ENCODE results near the gene TRIP10.
"Not testable (repeated sequence)": the region's sequence is repeated elsewhere in the genome, so short reads cannot be mapped to it uniquely, and the experiment has no call there.

The TRIP10 gene

DNA sequence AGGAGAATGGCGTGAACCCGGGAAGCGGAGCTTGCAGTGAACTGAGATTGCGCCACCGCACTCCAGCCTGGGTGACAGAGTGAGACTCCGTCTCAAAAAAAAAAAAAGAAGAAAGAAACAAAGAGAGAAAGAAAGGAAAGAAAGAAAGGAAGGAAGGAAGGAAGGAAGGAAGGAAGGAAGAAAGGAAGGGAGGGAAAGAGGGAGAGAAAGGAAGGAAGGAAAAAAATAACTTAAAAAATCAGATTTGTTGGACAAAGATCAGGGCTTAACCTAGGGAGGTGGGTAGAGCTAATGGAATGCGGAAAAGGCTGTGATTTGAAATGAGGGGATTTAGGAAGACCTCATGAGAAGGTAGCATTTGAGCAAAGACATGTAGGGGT, 32.2 kb downstream of the TRIP10 start:
- not testable (repeated sequence) for DNase-seq

DNA sequence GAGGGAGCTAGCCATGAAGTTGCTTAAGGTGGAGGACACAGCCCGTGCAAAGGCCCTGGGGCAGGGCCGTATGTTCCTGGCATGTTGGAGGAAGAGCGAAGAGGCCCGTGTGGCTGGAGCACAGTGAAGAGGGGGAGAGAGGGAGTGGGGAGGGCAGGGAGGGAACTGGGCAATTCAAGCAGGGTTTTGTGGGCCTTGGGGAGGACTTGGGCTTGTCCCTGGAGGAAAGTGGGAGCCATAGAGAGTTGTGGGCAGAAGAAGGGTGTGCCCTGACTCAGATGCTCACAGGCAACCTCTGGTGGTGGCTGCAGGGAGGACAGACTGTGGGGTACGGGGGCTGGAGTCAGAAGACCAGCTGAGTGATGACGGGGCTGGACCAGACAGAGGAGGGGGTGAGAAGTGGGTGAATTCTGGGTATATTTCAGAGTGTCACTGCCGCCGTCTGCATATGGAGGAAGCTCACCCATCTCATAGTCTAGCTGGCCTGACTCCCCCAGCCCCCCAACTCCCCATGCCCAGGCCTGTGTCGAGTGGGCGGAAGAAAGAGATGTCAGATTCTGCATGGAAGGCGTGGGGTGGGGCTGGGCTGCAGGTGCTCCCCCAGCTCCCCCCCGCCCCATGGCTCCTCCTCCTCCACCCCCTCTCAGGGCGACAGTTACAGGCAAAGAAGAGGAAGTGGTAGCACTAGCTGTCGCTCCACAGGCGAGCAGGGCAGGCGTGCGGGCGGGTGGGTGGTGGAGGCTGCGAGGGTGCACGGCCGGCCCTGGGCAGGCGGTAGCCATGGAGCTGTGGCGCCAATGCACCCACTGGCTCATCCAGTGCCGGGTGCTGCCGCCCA, 32.8 kb downstream of the TRIP10 start, which contains the start of gene VAV1:
Gene VAV1, plus strand, starts transcription at position 681 of the 838 bp plus-strand sequence. Its CDS starts 100 bp downstream, at position 781.
- no peak for DNase-seq

DNA sequence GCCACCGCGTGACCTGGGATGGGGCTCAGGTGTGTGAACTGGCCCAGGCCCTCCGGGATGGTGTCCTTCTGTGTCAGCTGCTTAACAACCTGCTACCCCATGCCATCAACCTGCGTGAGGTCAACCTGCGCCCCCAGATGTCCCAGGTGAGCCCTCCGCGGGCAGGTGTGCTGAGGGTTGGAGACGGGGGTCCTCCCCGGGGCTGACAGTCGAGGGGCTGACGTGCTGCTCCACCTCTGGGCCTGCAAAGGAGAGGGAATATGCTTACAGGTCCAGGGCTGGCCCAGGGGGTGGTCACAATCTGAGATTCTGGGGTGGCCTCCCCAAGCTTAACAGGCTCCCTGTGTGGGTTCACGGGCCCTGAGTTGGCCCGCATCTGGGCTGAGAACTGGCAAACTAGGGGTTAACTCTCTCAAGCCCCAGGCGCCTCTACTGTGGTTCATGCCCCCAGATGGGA, 33.4 kb downstream of the TRIP10 start:
- no peak for DNase-seq

DNA sequence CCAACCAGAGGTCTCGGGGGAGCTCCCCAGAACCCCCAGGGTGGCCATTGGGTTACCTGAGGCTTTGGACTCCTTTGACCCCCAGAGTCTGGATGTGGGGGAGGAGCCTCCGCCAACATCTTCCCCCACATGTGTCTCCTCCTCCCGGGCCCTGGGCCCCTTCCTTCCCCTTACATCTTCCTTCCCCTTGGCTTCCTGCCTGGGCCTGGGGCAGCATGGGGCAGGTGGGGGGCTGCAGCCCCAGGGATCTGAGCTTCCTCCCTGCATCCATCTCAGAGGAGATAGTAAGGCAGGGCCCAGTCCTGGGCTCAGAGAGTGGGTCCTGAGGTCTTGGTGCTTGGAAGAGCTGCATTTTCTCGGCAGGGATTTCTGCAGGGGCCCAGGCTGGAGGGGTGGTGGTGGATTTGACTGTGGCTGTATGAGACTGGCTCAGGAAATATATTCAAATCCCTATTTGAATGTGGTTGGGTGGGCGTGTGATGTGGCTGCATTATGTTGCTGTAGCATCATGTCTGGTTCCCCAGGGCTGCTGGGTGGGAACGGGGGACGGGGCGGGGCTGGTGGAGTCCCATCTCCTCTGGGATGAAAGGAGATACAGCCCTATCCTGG, 33.9 kb downstream of the TRIP10 start:
- DNase-seq: no peak

DNA sequence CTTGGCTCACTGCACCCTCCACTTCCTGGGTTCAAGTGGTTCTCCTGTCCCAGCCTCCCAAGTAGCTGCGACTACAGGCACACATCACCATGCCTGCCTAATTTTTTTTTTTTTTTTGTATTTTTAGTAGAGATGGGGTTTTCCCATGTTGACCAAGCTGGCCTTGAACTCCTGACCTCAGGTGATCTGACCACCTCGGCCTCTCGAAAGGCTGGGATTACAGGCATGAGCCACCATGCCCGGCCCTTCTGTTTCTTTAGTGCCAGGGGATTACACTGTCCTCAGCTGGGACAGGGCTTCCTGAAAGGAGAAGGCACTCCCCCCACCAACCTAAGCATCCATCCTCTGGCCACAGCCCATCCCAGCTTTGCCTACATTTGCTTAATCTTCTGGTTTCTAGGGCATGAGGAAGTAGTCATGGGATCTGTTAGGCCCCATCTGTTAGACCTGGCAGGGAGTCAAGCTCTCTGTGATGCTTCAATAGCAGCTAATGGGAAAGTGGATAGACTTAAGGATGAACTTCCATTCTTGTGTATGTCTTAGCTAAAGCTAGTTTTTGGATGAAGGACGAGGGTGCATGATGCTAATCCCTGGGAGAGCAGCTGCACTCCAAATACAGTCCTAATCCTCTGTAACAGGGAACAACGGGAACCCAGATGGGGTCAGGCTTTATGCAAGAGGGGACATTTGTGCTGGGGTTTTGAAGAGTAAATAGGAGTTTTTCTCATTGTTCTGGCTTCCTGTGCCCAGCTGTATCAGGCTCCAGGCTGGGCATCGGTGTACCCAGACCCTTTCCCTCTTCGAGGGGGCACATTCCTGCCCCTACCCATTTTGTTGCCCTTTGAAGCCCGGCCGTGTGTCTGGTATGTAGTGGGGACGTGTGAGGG, 35.6 kb downstream of the TRIP10 start:
- DNase-seq: no peak

DNA sequence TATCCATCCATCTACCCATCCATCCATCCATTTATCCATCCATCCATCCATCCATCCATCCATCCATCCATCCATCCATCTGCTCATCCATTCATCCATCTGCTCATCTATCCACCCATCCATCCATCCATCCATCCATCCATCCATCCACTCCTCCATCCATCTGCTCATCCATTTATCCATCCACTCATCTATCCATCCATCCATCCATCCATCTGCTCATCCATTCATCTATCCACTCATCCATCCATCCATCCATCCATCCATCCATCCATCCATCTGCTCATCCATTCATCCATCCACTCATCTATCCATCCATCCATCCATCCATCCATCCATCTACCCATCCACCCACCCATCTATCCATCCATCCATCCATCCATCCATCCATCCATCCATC, 36.6 kb downstream of the TRIP10 start:
- DNase-seq: not testable (repeated sequence)

DNA sequence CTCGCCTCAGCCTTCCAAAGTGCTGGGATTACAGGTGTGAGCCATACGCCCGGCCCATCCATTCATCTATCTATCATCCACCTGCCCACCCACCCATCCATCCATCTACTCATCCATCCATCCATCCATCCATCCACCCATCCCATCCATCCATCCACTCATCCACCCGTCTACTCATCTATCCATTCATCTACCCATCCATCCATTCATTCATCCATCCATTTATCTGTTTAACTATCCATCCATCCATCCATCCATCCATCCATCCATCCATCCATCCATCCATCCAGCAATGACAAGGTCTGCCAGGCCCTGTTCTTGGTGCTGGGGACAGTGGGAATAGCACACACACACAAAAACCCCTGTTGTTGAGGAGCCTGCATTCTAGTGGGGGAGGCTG, 37.5 kb downstream of the TRIP10 start:
- no peak for DNase-seq

DNA sequence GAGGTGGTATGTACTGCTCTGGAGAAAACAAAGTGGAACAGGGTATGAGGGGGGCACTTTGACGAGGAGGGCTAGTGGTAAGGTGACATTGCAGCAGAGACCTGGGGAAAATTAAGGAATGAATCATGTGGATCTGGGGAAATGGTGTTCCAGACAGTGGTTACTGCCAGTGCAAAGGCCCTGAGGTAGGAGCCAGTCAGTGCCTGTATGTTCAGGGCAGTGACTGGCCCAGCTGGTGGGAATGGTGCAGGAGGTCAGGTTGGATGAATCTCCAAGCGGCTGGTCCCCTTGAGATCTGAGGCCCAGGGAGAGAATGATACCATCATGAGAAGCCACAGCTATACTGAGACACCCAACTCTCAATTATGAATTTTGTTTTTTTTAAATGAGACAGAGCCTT, 38.0 kb downstream of the TRIP10 start:
- DNase-seq: no peak

DNA sequence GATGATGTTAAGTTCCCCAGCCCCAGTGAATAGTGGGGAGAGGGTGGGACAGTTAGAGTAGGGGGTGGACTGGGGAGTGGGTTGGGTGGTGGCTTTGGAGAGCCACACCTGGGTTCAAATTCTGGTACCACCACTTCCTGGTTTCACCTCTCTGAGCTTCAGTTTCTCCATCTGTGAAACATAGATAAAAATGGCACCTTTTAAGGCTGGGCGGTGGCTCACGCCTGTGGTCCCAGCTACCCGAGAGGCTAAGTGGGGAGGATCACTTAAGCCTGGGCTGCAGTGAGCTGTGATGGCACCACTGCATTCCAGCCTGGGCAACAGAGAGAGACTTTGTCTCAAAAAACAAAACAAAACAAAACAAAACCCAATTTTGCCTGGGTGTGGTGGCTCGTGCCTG, 38.9 kb downstream of the TRIP10 start:
- no peak for DNase-seq

DNA sequence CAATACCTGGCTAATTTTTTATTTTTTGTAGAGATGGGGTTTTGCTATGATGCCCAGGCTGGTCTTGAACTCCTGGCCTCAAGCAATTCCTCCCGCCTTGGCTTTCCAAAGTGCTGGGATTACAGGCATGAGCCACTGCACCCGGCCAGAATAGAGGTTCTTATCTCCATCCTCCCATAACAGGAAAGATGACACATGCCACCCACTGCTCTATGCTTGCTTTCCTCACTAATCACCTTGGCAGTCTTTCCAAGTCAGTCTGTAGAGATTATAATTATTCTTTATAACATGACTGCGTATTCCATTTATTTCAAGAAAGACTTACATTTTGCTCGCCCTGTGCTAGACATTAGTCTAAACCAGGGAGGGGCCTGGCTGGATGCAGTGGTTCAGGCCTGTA, 39.7 kb downstream of the TRIP10 start:
- DNase-seq: no peak

DNA sequence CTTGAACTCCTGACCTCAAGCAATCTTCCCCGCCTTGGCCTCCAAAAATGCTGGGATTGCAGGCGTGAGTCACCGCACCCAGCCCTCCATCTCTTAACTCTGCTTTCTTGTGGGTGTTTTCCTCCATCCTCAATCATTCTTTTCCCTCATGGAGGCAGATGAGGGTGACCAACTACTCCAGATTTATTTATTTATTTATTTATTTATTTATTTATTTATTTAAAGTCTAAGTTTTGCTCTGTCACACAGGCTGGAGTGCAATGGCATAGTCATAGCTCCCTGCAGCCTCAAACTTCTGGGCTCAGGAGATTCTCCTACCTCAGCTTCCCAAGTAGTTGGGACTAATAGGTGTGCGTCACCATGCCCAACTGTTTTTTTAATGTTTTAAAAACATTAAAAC, 47.9 kb downstream of the TRIP10 start:
- DNase-seq: no peak

DNA sequence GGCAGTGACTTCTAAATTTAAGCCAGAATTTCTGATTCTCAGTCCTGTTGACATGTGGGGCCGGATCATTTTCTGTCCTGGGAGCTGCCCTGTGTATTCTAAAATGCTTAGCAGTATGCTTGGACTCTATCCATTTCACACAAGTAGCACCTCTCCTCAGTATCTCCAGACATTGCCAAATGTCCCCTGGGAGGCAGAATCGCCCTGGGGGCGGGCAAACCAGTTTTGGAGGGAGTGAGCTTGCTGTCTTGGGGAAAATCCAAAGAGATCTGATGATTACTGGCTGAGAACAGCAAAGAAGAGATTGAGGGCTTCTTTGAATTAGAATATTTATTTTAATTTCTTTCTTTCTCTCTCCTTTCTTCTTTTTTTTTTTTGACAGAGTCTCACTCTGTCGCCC, 49.4 kb downstream of the TRIP10 start:
- no peak for DNase-seq

DNA sequence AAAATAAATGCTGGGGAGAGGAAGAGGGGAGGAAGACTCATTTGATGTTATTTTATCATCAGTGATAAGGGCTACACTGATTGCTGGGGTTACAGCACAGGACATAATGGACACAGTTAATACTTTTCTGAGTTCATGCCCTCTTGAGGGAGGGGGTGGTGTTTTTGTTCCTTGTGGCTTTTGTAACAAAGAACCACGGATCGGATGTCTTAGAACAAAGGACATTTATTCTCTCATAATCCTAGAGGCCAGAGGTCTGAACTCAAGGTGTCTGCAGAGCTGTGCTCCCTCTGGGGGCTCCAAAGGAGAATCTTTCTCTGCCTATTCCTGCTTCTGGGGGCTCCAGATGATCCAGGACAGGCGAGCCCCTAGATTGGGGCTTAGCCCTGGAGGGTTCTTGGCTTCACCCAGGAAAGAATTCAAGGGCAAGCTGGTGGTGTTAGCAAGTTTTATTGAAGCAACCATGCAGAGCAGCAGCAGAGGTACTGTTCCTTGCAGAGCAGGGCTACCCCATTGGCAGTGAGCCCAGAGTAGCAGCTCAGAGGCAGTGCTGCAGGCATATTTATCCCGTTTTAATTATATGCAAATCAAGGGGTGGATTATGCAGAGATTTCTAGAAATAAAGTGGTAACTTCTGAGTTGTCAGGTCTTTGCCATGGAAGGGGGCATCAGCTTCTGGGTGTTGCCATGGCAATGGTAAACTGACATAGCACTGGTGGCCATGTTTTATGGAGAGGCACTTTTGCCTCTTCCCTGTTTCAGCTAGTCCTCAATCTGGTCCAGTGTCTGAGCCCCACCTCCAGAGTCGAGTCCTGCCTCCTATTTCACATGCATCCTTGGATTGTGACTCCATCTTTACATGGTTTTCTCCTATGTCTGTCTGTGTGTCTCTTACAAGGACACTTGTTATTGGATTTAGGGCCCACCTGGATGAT, 51.0 kb downstream of the TRIP10 start:
- DNase-seq: no peak

DNA sequence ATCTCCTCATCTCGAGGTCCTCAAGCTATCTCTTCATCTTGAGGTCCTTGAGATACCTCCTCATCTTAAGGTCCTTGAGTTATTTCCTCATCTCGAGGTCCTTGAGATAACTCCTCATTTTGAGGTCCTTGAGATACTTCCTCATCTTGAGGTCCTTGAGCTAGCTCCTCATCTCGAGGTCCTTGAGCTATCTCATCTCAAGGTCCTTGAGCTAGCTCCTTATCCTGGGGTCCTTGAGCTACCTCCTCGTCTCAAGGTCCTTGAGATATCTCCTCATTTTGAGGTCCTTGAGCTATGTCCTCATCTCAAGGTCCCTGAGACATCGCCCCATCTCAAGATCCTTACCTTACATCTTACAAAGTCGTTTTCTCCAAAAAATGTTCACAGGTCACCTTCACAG, 51.8 kb downstream of the TRIP10 start:
- no peak for DNase-seq

DNA sequence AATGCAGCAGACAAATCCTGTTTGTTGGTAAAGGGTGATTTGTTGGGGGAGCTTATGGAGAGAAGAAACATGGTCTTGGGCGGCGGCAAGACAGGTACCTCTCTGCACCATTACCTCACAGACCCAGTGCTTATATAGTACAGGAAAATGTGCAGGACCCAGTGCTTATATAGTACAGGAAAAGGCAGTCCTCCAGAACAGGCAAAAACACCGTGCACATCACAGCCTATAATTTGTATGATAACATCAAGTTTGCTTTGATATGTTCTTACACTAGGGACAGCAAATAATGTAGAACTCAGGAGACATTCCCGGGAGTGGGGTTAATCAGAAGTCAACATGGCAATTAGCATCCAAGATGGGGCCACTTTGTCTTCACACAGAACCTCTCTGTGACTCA, 53.9 kb downstream of the TRIP10 start:
- DNase-seq: no peak

DNA sequence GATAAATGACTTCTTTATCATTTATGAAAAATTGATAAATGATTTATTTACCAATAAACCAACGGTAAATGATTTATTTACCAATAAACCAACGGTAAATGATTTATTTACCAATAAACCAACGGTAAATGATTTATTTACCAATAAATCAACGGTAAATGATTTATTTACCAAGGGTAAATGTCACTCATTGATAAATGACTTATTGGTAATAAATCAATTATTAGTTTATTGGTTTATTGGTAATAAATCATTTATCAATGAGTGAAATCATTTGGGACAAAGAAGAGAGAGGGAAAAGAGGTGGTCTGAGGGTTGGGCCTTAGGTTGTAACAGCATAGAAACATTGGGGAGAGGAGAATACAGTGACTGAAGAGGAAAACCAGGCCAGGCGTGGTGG, 54.5 kb downstream of the TRIP10 start:
- no peak for DNase-seq

DNA sequence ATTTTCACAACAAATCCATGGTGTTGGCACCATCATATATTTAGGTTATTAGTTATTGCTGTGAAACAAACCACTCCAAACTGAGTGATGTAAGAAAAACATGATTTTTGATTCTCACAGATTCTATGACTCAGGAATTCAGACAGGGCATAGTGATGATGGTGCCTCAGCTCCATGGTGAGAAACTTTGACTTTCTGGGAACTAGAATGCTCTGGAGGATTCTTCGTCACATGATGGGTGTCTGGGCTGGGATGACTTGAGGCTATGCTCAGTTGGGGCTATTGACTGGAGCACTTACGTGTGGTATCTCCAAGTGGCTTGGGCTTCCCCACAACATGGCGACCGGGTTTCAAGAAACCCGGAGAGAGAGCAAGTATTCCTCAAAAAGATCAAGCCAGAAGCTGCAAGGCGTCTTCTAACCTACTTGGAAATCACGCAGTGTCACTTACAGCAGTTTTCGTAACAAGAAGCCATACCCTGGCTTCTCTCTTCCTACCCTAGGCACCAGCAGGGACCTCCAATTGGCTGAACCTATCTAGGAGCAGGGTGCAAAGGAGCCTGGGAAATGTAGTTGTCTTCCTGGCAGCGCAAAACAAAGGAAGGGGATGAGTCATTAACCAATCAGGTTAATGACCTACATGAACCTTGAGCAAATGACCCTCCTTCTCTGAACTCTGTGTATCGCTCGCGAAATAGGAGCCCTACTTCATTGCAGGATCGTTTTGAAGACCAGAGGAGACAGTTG, 55.4 kb downstream of the TRIP10 start:
- DNase-seq: no peak

DNA sequence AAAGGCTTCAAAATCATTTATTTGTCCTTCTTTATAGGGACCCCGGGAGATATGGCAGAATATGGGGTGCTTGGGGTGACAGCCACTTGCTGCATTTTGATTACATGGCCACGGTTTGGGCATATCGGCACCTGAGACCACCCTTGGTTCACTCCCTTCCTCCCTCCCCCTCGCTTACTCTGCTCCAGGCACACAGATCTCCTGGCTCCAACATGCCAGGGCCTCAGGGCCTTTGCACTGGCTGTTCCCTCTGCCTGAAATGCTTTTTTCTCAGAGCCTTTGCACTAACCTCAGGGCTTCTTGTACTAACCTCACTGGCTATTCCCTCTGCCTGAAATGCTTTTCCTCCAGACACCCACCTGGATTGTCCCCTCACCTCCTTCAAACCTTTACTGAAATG, 56.8 kb downstream of the TRIP10 start:
- no peak for DNase-seq

DNA sequence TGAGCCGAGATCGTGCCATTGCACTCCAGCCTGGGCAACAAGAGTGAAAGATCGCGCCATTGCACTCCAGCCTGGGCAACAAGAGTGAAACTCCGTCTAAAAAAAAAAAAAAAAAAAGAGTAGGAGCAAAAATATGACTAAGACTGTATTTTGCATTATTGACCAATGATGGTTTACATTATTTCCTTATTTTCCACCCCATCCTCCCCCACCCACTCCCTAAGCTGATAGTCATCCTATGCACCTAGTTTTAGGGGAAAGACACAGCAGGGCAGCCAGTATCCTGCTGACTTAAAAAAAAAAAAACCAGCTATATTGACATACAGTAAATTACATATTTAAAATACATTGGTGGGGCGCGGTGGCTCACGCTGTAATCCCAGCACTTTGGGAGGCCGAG, 58.2 kb downstream of the TRIP10 start:
- no peak for DNase-seq

DNA sequence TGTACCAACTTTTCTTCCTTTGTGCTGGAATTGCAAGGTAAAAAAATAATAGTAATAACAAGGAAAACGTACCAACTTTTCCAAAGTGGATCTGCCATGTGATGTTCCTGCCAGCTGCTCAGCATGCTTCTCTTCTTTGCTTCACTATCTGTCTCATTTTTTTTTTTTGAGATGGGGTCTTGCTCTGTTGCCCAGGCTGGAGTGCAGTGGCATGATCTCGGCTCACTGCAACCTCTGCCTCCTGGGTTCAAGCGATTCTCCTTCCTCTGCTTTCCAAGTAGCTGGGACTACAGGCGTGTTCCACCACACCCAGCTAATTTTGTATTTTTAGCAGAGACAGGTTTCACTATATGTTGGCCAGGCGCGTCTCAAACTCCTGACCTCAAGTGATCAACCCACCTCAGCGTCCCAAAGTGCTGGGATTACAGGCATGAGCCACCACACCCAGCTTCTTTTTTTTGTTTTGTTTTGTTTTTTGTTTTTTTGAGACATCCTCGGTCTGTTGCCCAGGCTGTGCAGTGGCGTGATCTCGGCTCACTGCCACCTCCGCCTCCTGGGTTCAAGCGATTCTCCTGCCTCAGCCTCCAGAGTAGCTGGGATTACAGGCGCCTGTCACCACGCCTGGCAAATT, 60.8 kb downstream of the TRIP10 start:
- DNase-seq: not testable (repeated sequence)

DNA sequence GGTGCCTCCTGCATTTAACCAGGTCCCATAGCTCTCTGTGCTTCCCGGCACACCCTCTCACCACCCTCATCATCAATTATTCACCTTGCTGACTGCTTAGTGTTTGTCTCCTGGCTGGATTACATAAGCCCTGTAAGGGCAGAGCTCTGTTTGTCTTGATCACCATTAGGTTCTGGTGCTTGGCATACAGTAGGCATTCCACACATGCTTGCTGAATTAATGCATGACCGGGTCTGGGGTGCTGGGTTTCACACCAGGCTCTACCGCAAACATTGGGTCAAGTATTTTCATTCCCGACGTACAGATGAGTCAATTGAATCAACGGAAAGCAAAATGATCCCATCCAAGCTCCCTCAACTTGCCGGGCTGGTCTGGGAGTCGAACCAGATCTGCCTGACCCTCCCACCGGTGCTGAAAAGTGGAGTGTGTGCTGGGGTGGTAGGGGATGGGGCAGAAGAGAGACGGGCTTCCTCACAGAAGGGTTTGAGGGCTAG, 61.6 kb downstream of the TRIP10 start:
- DNase-seq: no peak

All from cerebellar nuclear complex (tissue), 1 donor.